Fibroblast of mammary gland (primary cell): ENCODE measurements around the gene PLA2G15.

Source experiments
- DNase-seq: peaks from one replicate; pipeline ENCODE4 v3.0.0-alpha.2; 2010; ENCODE audit warnings: low read depth
- H3K4me3 ChIP-seq: 2 replicates; pipeline ENCODE4 v1.5.1; 2011; ENCODE audit warnings: low read depth, mild to moderate bottlenecking, low read length, moderate library complexity; ENCODE audit not compliant: control insufficient read depth
- TF ChIP-seq, protein P1 (sequence below): conservative IDR thresholded peaks from 2 replicates; pipeline ENCODE4 v1.5.1; 2011; ENCODE audit warnings: low read depth, low read length, inconsistent platforms; ENCODE audit not compliant: control insufficient read depth, insufficient read depth

PLA2G15 gene

DNA sequence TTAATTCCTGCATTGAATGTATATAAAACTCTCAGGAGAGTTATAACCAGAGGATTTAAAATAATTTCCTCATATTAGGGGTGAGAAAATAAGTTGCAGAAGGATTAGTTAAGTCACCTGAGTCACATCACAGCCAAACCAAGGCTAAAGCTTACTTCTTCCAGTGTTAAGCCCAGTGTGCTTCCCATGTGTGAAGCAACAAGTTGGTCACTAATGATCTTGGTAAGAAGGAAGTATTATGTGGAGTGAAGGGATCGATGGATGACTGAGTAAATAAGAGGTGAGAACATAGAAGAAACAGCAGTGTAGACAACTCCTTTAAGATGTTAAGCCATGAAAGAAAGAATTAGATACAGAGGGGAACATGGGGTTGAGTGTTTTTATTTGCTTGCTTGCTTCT is 29.9 kb upstream of the PLA2G15 start:
- no peak overlapping the region for H3K4me3 ChIP-seq
- no peak for DNase-seq
- TF ChIP-seq, protein P1, sequence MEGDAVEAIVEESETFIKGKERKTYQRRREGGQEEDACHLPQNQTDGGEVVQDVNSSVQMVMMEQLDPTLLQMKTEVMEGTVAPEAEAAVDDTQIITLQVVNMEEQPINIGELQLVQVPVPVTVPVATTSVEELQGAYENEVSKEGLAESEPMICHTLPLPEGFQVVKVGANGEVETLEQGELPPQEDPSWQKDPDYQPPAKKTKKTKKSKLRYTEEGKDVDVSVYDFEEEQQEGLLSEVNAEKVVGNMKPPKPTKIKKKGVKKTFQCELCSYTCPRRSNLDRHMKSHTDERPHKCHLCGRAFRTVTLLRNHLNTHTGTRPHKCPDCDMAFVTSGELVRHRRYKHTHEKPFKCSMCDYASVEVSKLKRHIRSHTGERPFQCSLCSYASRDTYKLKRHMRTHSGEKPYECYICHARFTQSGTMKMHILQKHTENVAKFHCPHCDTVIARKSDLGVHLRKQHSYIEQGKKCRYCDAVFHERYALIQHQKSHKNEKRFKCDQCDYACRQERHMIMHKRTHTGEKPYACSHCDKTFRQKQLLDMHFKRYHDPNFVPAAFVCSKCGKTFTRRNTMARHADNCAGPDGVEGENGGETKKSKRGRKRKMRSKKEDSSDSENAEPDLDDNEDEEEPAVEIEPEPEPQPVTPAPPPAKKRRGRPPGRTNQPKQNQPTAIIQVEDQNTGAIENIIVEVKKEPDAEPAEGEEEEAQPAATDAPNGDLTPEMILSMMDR = no peak

DNA sequence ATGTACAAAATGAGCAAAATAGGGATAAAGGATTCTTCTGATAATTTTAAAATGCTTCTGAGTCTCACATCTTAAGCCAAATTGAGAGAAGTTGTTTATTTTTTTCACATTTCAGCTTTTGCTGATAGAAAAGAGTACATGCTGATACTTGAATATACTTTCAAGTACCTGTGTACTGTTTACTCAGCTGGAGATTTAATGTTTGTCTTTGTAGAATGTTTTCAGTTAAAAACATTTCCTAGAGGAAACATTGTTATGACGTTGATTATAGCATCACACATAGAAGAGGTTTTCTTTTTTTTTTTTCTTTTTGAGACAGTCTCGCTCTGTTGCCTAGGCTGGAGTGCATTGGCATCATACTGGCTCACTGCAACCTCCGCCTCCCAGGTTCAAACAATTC is 28.9 kb upstream of the PLA2G15 start:
- TF ChIP-seq, protein P1 = no peak

DNA sequence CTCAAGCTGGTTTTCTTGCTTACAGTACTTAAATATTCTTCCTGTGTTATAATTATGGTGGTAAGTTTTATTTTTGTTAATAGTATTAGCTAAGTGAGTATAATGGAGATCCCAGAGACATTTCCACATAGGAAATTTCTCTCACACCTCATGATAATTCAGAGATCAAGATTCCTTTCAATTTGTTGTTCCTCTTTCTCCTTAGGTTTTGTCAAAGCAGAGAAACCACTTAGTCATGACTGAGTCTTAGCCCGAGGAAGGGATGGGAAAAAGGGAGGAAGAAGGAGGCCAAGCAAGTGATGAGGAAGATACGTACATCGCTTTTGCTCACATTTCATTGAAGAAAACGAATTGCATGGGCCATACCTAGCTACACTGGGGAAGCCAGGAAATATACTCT is 27.7 kb upstream of the PLA2G15 start:
- no peak overlapping the region for H3K4me3 ChIP-seq
- TF ChIP-seq, protein P1 = no peak
- no peak for DNase-seq

More for the DNA sequence above, 28.9 kb upstream of the PLA2G15 start:
- no peak overlapping the region for H3K4me3 ChIP-seq
- no peak for DNase-seq

DNA sequence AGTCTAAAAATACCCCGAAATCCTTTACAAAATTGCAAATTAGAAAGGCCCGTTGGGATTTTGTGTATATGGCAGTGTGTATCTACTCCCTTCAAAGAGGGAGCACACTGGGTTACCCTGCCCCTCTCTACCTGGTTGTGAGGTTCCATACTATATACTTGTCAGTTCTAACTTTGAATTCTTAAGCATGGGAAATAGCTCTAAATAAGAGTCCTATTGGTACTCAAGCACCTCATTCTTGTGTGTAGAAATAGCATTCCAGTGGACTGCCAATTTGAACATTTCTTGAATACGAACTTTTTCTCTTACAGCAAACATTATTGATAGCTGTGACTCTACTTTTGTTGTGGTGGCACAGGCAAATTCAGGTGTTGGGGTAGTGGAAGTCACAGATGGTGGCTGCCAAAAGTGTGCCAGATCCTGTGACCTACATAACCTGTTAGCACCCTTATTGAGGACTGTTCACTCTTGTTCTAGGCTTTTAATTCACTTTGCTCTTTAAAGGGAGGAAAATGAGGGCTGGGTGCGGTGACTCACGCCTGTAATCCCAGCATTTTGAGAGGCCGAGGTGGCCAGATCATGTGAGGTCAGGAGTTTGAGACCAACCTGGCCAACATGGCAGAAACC is 25.3 kb upstream of the PLA2G15 start:
- TF ChIP-seq, protein P1 = no peak
- no peak overlapping the region for H3K4me3 ChIP-seq
- DNase-seq = no peak

DNA sequence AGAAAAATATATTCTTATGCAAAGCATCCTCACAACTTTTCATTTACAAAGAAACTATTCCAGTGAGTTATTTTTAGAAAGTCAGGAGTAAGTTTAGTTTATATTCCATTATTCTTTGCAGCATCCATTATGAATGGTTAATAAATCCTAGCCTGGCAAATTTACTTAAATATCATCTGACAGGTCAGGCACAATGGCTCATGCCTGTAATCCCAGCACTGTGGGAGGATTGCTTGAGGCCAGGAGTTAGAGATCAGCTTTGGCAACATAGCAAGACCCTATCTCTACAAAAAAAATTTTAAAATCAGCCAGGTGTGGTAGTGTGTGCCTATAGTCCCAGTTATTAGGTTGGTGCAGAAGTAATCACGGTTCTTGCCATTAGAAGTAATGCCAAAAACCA is 22.1 kb upstream of the PLA2G15 start:
- no peak overlapping the region for H3K4me3 ChIP-seq
- TF ChIP-seq, protein P1 = no peak
- DNase-seq = no peak

DNA sequence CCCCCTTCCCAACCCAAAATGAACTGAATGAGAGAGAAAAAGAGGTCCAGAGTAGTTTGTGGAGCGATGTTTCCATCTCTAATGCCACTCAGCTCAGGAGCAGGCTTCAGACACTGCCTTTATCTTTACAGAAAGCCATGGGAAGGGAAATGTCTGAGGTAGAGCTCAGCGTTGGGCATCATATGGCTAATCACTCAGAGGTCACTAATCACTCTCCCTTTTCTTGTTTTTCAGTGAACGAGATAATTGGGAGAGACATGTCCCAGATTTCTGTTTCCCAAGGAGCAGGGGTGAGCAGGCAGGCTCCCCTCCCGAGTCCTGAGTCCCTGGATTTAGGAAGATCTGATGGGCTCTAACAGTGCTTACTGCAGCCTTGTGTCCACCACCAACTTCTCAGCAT is 19.1 kb upstream of the PLA2G15 start:
- TF ChIP-seq, protein P1 = no peak
- DNase-seq = no peak
- H3K4me3 ChIP-seq = no peak overlapping the region
